GM18951 (cell line): Measurements from ENCODE around the gene CDADC1.

Experiments
- POLR2A ChIP-seq: IDR thresholded peaks from 4 replicates; pipeline ENCODE4 v1.6.1; 2011; ENCODE audit warnings: mild to moderate bottlenecking; ENCODE audit not compliant: insufficient read length, insufficient read depth; ENCODE audit errors: extremely low read depth
- in situ Hi-C: fragments of 300-500 bp; cut with MboI; formaldehyde crosslinking; loops from one replicate; pipeline ENCODE4 v1.12.0; 2022; ENCODE audit warnings: low sequenced_read_pairs, mixed read lengths, inconsistent platforms; ENCODE audit not compliant: unreplicated experiment

Gene CDADC1

DNA sequence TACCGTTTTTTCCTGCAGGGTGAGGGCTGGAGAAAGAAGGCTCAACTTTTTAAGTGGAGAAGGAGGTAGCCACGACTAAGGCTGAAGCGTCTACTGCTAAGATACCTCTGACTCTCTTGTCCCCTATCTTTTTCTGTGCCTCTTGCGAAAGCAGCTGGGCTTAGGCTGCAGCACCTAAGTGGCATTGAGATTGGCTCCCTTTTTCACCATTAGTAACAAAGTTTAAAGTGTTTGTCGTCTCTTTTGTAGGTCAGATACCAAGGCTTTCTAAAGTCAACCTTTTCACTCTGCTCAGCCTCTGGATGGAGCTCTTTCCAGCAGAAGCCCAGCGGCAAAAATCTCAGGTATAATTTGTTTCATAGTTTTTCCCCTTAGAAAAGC lies 887 bp downstream of the CDADC1 start:
- TF ChIP-seq POLR2A, result no peak
- in situ Hi-C loops, result no loop called here

DNA sequence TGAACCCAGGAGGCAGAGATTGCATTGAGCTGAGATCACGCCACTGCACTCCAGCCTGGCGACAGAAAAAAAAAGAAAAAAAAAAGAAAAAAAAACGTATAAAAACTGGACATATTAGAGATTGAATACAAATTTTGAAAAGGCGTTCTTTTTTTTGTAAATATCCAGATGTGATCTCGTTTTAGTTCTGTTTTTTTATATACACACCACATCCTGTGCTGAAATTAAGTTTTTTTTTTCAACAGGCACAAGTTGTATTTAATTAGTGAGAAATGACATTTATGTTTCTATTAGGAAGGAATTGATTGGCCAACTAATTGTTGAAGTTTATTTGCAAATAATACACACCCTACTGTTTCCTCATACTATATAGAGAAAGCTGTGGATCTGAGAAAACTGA lies 3.6 kb downstream of the CDADC1 start:
- no peak for TF ChIP-seq POLR2A
- in situ Hi-C loops, result no loop called here

DNA sequence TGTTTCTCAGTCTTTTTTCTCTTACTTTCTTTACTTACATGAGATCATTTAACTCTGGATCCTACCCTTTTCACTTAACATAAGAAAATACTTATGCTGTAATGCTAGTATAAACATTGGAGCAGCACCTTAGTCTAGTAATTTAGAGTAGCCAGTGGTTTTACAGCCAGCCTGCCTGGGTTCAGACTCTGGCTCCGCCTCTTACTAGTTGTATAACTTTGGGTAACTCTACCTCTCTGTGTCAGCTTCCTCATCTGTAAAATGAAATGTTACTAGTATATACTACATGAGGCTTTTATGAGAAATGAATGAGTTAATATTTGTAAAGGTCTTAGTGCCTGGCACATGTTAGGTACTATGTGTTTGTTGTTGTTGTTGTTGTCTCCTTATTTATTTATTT lies 5.6 kb downstream of the CDADC1 start:
- in situ Hi-C loops, result no loop called here
- no peak for TF ChIP-seq POLR2A

DNA sequence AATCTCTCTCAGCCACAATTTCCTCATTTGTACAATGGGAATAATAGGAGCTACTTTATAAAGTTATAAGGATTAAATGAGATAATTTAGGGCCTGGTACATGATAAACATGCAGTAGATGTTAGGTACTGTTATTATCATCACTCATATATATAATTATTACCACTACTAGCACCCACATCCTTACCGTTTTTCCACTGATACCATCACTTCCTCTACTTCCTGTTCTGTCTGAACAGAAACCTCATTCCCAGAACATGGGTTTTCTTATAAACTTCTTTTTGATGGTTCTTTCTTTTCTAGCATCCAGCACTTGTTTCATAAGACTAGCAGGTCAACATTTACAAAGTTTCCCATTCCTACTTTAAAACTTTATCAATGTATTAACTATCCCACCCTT lies 6.3 kb downstream of the CDADC1 start:
- no peak for TF ChIP-seq POLR2A
- in situ Hi-C loops, result no loop called here

DNA sequence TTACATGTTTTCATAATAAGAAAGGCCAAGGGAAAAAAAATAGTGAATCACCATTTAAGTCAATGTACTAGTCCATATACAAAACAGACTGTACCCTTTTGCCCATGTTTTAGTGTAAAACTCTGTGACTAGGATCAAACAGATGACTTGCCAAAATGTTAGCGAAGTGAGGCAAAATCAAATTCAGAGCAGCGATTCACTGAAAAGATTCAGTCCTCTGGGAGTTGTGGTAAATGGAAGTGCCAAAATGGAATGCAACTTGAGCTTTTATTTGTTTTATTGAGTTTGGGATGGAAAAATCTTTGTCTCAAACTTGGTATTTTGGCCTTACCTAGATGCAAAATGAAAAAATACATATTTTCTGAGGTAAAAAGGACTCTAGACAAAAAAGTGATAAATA lies 9.1 kb downstream of the CDADC1 start:
- in situ Hi-C loops, result no loop called here
- TF ChIP-seq POLR2A, result no peak

DNA sequence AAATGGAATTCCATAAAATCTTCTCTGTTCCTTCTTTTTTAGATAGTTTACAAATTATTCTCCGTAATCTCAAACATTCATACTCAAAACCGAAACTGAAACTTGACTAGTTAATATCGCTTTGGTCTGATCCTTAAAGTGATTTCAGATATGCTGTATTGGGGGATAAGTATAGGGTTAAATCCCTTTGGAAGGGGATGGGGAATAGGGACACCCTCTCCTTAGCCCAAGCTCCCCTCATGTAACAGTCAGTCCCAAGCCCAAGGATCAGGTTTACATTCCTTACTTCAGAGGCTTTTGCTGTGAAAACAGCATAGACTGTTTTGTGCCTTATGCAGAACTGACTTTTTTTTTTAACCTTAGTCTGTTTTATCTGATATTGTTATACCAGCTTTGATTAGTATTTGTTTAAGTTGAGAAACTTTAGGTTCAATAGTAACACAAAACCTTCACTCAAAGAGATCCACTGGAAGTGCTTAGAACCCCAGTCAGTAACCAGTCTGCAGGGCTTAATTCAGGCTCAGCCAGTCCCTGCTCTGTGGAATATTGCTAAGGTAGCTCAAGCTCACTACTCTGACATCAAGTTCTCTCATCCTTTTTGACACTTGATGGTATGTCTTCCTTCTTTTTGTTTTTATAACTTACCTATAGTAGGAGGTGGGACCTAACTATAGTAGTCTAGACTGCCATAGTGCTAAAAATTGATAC lies 10.5 kb downstream of the CDADC1 start:
- in situ Hi-C loops, result no loop called here
- no peak for TF ChIP-seq POLR2A

DNA sequence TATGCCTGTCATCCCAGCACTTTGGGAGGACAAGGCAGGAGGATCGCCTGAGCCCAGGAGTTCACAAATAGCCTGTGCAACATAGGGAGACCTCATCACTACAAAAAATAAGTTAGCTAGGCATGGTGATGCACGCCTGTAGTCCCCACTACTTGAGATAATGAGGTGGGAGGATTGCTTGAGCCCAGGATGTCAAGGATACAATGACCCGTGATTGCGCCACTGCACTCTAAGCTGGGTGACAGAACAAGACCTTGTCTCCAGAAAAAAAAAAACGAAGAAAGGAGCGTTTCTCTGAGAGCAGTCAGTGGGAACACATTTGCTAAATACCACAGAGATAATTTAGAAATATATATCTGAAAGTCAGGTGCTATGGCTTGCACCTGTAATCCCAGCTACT lies 11.9 kb downstream of the CDADC1 start:
- no peak for TF ChIP-seq POLR2A
- in situ Hi-C loops, result no loop called here

DNA sequence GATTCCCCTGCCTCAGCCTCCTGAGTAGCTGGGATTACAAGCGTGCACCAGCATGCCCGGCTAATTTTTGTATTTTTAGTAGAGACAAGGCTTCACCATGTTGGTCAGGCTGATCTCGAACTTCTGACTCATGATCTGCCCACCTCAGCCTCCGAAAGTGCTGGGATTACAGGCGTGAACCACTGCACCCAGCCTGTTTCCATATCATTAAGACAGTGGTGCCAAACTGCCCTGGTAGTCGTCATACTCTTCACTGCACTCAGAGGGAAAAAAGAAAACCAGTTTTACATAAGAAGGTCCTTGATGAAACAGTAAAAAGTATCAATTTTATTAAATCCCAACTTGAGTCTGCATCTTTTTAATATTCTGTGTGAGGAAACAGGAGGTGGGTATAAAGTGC lies 14.9 kb downstream of the CDADC1 start:
- in situ Hi-C loops, result no loop called here
- no peak for TF ChIP-seq POLR2A

DNA sequence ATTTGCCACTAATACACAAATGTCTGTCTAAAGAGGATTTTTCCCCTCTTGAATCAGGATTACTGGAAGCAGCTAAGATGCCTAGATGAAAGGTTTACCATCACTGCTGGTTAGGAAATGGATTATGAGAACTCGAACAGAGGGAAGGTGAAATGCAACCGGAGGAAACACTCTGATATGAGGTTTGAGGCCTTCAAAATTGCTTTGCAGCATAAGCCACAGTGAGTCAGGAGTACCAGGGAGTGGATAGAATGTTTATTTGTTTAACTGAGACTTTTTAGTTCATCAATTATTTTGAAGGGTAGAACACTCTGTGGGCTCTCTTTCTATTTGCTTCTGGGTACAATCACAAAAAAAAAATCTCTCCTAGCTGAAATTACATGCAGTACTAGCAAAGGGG lies 18.1 kb downstream of the CDADC1 start:
- TF ChIP-seq POLR2A, result no peak
- in situ Hi-C loops, result no loop called here

DNA sequence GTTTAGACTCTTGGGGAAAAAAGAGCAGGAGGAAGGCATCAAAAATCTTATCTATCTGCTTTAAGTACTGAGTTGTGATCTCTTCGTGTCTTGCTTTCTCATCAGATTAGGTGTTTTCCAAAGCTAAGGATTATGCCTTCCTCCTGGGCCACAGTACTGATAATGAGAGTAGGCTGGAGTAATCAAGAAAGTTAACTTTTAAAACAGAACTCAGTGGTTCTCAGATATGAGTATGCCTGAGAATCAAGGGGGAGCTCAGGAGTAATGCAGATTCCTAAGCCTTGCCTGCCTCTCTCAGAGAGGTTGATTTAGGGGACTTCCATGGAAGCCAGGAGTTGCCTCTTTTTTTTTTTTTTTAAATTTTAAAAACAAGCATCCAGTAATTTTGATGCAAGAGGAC lies 23.5 kb downstream of the CDADC1 start:
- in situ Hi-C loops, result no loop called here
- TF ChIP-seq POLR2A, result no peak

DNA sequence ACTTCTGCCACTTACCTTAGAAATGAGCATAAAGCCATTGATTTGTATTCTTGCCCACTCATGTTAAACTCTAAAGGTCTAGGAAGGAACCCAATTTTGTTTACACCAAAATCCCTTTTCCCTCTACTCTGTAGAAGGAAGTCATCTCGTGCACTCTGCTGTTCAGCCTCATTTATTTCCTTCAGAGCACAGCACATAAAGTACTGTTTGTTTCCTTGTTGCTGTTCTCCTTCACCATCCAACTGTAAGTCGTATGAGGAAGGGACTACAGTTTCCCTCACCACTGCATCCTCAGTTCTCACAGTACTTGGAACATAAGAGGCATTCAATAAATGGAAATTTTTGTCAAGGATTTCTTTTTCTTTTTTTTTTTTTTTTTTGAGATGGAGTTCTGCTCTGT lies 24.6 kb downstream of the CDADC1 start:
- in situ Hi-C loops, result no loop called here
- no peak for TF ChIP-seq POLR2A

DNA sequence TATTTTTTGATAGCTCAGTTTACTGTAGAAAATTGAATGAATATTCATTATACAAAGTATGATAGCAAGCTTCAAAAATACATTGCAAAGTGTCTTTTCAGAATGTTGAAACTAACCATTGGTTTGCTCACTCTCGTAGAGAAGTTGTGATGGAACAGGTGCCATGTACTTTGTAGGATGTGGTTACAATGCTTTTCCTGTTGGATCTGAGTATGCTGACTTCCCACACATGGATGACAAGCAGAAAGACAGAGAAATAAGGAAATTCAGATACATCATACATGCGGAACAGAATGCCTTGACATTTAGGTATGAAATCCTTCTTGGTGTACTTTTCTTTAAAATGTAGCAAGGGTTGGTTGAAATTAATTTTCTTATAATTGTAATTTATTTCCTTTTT lies 30.5 kb downstream of the CDADC1 start:
- no peak for TF ChIP-seq POLR2A
- in situ Hi-C loops, result no loop called here

DNA sequence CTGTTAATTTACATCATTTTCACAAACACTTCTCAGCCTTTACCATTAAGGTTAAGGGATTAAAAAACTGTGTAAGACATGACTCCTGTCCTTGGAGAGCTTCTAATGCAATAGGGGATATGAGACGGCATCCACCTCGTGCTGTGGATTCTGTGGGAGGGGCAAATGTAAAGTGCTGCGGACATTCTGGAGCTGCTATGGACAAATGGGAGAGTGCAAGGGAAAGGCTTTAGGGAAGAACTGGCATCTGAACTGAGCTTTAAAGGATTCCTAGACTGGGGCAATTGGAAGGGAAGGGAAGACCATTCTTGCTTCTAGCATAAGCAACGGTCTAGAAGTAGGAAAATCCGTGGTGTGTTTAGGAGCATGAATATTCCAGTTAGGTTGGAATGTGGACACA lies 31.4 kb downstream of the CDADC1 start:
- in situ Hi-C loops, result no loop called here
- TF ChIP-seq POLR2A, result no peak

DNA sequence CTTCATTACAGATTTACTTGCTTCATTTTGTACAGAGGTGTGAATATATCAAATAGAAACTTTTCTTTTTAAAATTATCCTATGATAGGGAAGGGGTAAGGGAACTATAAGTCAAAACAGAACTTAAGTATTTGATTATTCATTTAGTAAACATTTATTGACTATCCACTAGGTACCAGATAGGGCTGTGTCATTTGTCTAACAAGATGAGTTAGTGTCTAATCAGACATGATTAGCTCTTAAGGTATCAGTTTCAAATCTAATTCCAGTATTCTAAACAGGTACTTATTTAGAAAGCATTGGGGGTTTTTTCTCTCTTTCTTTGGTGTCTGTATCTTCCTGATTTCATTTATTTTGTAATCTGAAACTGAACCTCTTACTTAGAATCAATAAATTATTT lies 32.2 kb downstream of the CDADC1 start:
- in situ Hi-C loops, result no loop called here
- TF ChIP-seq POLR2A, result no peak

DNA sequence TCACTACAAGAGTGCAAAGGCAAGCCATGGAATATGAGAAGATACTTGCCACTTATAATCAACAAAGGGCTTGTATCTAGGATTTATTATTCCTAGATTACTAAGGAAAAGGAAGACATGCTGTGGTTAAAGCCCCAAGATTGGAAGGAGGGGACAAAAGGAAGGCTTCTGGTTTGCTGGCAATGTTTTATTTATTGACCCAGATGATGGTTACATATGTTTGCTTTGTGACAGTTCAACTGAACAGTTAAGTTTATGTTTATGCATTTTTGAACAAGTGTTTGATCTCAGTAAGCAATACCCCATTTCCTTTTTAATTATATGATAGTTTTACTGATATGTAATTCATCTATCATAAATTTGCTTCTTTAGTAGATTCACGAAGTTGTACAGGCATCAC lies 40.3 kb downstream of the CDADC1 start:
- no peak for TF ChIP-seq POLR2A
- in situ Hi-C loops, result no loop called here
